T-helper 17 cell (primary cell): Measurements from ENCODE around the gene BCL2A1. TPM values are rescaled to one million over a fixed set of nuclear protein-coding genes. Genes with fewer than 3 reads are reported as not detected.
"Not testable (repeated sequence)": the region's sequence is repeated elsewhere in the genome, so short reads cannot be mapped to it uniquely, and the experiment has no call there.

ENCODE experiments used
- ATAC-seq: fragments of 150-1000 bp; cut with Tn5 transposase; 2 replicates; pipeline ENCODE4 v1.10.0; 2021; ENCODE audit warnings: mild to moderate bottlenecking, moderate library complexity
- DNase-seq, 3 donors: peaks; one replicate each; pipeline versions ENCODE4 v3.0.0 to v3.0.0-alpha.2; 2020 to 2021
- H3K9me3 ChIP-seq: one replicate; pipeline ENCODE4 v1.7.0; 2013; ENCODE audit warnings: low read length, mild to moderate bottlenecking; ENCODE audit not compliant: control insufficient read depth, poor library complexity, severe bottlenecking
- H3K27ac Mint-ChIP-seq: one replicate; pipeline ENCODE4 v1.8.0; 2022; ENCODE audit warnings: mild to moderate bottlenecking, moderate library complexity, mixed read lengths
- H3K27me3 Mint-ChIP-seq: one replicate; pipeline ENCODE4 v1.8.0; 2022; ENCODE audit warnings: mixed read lengths
- H3K36me3 Mint-ChIP-seq: one replicate; pipeline ENCODE4 v1.8.0; 2022; ENCODE audit warnings: low read depth, mixed read lengths
- H3K4me1 Mint-ChIP-seq: one replicate; pipeline ENCODE4 v1.8.0; 2022; ENCODE audit warnings: mild to moderate bottlenecking, mixed read lengths
- H3K4me3 Mint-ChIP-seq: one replicate; pipeline ENCODE4 v1.8.0; 2022; ENCODE audit warnings: mild to moderate bottlenecking, moderate library complexity, mixed read lengths
- total RNA-seq, 4 donors: library from RNA in 2 of 4; stranded (reverse) in 2 of 4; gene quantifications; one replicate each; pipeline ENCODE4 v1.2.3 and lab custom pipeline; 2022 to 2026

Gene BCL2A1
- total RNA-seq, 2 donors from 2014 or later: 23.3 to 27.0 TPM

DNA sequence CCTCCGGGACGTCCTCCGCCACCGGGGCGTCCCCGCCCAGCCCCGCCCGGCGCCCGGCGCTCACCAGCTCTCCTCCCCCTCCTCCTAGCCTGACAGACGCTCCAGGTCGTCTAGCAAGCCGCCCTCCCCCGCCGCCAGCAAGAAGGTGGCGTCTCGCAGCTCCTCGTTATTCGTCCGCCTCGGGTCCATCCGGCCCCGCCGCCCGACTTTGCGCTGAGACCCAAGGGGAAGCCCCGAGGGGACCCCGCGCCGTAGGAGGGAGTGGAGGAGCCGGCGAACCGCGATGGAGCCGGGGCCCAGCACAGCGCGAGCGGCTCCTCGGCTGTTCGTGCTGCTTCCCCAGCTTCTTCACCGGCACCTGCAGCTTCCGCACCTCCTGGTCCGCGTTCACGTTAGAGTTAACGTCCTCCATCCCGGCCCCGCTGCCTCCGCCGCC lies 47.9 kb downstream of the BCL2A1 start:
- Mint-ChIP-seq H3K27ac (peak overlapping the region; percentile 93), H3K4me1 (peaks cover 12% of the 10 kb centered on the region), H3K36me3 (peaks cover 8% of the 10 kb centered on the region), H3K27me3 (no peaks in the 10 kb centered on the region), H3K4me3 (peak overlapping the region; percentile 96)
- no peaks in the 10 kb centered on the region for H3K9me3 ChIP-seq
- peak; percentile 54 to 55 (median 54) for DNase-seq
- peak; percentile 49 for ATAC-seq

DNA sequence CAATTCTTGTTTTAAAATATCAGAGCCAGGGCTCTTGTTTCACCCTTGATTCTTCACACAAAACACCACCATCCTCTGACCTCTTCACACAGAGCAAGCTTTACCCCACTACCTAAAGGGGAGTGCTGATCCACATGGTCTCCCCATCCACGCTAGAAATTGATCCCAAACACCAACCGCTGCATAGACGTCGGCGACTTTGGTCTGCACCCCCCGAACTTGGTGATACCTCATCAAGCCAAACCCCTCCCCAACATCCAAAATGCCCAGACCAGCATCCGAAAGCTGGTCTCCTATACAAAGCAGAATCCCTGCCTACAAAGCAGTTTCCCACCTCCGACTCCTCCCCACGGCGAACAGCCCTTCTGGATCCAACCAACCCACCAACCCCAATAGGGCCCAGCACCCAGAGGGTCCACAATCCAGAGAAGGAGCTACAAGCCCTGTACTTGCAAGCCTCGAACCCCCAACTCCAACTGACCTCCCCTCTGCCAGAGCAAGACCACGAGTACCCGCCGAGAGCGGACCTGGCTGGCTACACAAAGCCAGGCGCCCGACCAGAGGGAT lies 48.4 kb downstream of the BCL2A1 start:
- Mint-ChIP-seq H3K36me3 (peaks cover 8% of the 10 kb centered on the region), H3K4me3 (peak overlapping the region; percentile 96), H3K4me1 (peaks cover 12% of the 10 kb centered on the region), H3K27ac (peak overlapping the region; percentile 93), H3K27me3 (no peaks in the 10 kb centered on the region)
- DNase-seq (no peak), ATAC-seq (no peak)
- H3K9me3 ChIP-seq: no peaks in the 10 kb centered on the region

DNA sequence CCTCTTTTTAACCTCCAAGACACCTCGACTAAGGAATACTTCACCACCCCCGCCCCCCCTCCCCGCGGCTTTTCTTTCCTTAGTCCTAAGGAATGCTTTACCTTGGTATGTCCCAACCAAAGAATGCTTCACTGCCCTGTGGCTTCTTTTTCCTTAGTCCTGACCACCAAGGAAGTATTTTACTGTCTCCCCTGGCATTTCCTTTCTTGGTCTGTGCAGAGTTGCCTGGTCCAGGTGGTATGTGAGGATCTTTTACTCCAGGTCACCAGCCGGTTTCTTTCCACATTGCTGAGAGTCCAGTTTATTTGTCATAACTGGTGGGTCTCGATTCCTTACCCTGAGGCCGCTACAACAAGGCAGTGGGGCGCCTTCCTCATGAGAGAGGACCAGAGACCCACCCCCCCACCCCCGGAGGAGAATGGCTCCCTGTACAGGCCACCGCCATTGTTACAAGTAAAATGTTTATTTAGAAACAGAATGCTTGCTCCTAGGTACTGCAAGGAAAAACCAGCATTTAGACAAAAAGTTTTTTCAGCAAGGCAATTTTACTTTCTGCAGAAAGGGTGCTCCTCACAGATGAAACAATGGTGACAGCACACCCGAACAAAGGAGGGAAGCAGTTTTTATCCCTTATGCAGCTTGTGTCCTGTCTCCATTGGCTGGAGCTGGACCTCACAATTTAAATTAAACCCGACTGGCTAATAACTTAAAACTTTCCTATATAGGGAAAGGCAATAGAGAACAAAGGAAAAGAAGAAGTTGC lies 51.1 kb downstream of the BCL2A1 start:
- Mint-ChIP-seq H3K27ac (no peak overlapping the region), H3K36me3 (peaks cover 8% of the 10 kb centered on the region), H3K4me1 (peaks cover 12% of the 10 kb centered on the region)

DNA sequence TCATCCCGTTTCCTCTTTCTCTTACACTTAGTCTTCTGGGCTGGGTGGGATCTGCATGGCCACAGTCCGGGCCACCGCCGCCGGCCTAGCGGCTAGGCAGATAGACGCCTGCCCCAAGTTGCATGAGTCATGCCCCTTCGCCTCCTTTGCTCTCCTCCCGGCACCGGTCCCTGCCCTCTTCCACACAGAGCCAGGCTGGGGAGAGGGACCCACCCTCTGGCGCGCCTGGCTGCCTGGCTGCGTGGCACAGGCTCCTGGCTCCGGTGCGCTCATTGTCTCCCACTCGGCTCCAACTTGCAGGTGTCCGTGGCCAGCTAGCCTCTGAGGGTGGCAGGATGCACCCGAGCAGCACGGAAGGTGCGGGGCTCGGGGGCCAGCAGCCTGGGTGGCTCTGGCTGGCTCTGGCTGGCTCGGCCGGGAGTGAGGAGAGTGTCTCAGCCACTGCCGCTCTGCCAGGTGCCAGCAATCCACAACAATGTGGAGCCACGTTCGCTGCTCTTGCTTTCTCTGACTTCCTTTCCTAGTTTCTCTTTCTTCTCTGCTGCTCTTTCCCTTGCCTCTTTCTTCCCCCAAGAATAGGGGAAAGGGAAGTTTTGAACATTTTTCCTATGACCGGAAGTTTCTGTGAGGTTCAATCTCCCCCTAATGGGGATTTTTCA lies 51.8 kb downstream of the BCL2A1 start:
- ATAC-seq (no peak), DNase-seq (no peak)
- no peak overlapping the region for H3K27ac Mint-ChIP-seq
- H3K27me3 Mint-ChIP-seq: no peaks in the 10 kb centered on the region
- peaks cover 12% of the 10 kb centered on the region for H3K4me1 Mint-ChIP-seq
- H3K36me3 Mint-ChIP-seq: peaks cover 8% of the 10 kb centered on the region
- H3K4me3 Mint-ChIP-seq: no peak overlapping the region
- H3K9me3 ChIP-seq: peaks cover 18% of the 10 kb centered on the region

More for the DNA sequence above, 51.1 kb downstream of the BCL2A1 start:
- ATAC-seq (no peak), DNase-seq (no peak)
- H3K9me3 ChIP-seq: peaks cover 15% of the 10 kb centered on the region
- Mint-ChIP-seq H3K27me3 (no peaks in the 10 kb centered on the region), H3K4me3 (peak overlapping the region; percentile 19)

DNA sequence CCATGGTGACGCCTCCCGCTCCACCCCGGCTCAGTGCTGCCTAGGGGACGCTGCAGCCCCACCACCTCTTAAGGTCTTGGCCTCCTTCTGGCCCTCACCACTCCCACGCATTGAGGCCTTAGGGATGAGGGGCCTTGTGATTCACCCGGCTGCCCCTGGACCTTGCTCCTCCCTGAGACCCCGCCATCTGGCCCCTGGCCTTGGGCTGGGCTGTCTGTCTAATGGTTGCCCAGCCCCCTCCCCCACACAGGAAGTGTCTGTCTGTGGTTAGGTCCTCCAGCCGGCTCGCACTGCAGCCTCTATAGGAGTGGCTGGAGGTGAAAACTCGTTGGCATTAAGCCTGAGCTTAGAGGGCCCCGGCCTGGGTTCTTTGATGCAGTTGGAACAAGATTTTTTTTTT lies 52.7 kb downstream of the BCL2A1 start:
- H3K36me3 Mint-ChIP-seq: peaks cover 8% of the 10 kb centered on the region
- DNase-seq (no peak), ATAC-seq (no peak)
- H3K9me3 ChIP-seq: peaks cover 18% of the 10 kb centered on the region
- H3K4me1 Mint-ChIP-seq: peaks cover 5% of the 10 kb centered on the region
- no peak overlapping the region for H3K27ac Mint-ChIP-seq
- no peak overlapping the region for H3K4me3 Mint-ChIP-seq
- no peaks in the 10 kb centered on the region for H3K27me3 Mint-ChIP-seq

DNA sequence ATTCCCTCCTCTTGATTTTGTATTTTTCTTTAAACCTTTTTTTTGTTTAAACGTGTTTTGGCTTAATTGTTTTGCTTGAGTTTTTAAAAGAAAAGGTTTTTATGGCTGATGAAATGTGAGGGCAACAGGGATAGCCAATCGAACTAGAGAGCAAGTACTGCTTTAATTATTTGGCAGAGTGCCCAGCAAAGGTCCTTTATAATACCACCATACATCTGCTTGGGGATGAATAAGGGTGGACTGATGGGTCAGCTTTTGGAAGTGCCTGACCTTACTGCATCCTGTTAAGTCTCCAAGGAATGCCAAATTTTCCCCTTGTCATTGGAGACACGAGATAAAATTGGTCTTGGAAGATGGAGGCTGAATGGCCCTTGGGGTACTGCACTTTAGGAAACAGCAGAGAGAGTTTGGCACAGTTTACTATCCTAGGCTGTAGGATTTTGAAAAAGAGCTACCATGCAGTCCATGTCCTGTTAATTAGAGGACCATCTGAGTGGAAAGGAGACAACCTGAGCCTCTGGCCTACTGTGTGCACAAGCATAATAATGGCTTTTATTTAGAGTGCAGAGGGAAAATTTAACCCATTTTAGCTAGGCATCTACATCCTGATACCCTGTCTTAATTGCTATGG lies 54.4 kb downstream of the BCL2A1 start:
- DNase-seq: no peak
- no peaks in the 10 kb centered on the region for H3K4me1 Mint-ChIP-seq
- no peak overlapping the region for H3K4me3 Mint-ChIP-seq
- no peak overlapping the region for H3K27ac Mint-ChIP-seq
- peaks cover 4% of the 10 kb centered on the region for H3K36me3 Mint-ChIP-seq
- ATAC-seq: no peak
- H3K27me3 Mint-ChIP-seq: no peaks in the 10 kb centered on the region
- H3K9me3 ChIP-seq: peaks cover 18% of the 10 kb centered on the region

DNA sequence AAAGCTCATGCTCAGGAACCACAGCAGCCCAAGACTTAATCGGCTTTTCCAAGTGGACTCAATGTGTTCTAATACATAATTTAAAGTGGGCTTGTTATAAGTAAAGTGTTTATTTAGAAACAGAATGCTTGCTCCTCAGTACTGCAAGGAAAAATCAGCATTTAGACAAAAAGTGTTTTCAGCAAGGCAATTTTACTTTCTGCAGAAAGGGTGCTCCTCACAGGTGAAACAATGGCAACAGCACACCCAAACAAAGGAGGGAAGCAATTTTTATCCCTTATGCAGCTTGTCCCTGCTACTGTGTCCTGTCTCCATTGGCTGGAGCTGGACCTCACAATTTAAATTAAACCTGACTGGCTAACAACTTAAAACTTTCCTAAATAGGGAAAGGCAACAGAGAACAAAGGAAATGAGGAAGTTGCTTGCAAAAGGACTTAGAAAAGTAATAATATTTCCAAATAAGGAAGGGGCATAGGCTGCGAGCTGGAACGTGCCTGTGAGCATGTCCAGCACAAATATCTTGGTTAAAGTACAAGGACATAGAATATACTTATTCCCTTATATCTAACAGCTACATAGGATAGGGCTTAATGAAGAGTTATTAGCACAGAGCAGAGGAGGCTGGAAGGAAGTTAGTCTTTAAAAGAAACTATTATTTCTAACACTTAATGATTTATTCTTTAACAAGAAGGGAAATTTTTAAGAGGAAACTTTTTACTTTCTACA lies 55.1 kb downstream of the BCL2A1 start:
- H3K27me3 Mint-ChIP-seq, H3K27ac Mint-ChIP-seq, H3K36me3 Mint-ChIP-seq, DNase-seq, H3K4me1 Mint-ChIP-seq, H3K4me3 Mint-ChIP-seq, ATAC-seq: not testable (repeated sequence)
- peaks cover 18% of the 10 kb centered on the region for H3K9me3 ChIP-seq

DNA sequence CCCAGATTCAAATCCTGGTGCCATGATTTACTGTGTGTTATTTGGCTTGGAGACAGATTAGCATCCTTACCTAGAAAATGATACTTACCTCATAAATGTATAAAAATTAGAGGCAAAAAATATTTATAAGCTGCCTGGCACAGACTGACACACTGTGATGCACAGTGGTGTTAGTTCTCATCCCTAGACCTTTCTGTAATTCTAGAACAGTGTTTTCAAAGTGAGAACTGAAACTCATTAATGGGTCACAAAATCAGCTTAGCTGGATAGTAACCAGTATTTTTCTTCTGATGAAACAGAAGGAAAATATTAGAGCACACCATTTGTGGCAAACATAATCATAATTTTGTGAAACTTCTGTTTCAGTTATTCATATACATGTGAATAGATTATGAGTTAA lies 56.3 kb downstream of the BCL2A1 start:
- H3K27ac Mint-ChIP-seq: no peak overlapping the region
- H3K4me1 Mint-ChIP-seq: no peaks in the 10 kb centered on the region
- no peak overlapping the region for H3K4me3 Mint-ChIP-seq
- DNase-seq: no peak
- no peak for ATAC-seq
- peaks cover 2% of the 10 kb centered on the region for H3K36me3 Mint-ChIP-seq
- H3K27me3 Mint-ChIP-seq: no peaks in the 10 kb centered on the region
- peaks cover 18% of the 10 kb centered on the region for H3K9me3 ChIP-seq

Other genes starting within 250 kb of the BCL2A1 start
- gene MTHFS, start 74.2 kb downstream of the BCL2A1 start, total RNA-seq: 10 to 100 TPM; 14.3 to 17.1 TPM
- gene ZFAND6, start 88.5 kb upstream of the BCL2A1 start, total RNA-seq: 10 to 100 TPM; 85.5 to 91.6 TPM
- 10 to 100 TPM in 1 of 2 donors, 1 to 10 TPM in 1; 5.2 to 16.3 TPM for gene FAH, start 181.8 kb upstream of the BCL2A1 start, total RNA-seq